Neural cell (in vitro differentiated cells): ENCODE measurements around the gene COMMD4. TPM values are rescaled to one million over a fixed set of nuclear protein-coding genes. Genes with fewer than 3 reads are reported as not detected.

Source experiments
- H2AFZ ChIP-seq: fragments of 200-600, 300-800 bp; sonication (generic), shearing (Covaris generic); 2 replicates; pipeline ENCODE4 v1.6.0; 2014; ENCODE audit warnings: low read depth, mild to moderate bottlenecking, antibody characterized with exemption, low read length, moderate library complexity
- H3F3A ChIP-seq: fragments of 200-600 bp; shearing (Covaris generic); 2 replicates; pipeline ENCODE4 v1.6.1; 2016; ENCODE audit warnings: mild to moderate bottlenecking, moderate library complexity, mixed read lengths, antibody characterized with exemption, low read length; ENCODE audit not compliant: insufficient read depth, poor library complexity, severe bottlenecking
- H3K27ac ChIP-seq: fragments of 200-600, 300-800 bp; sonication (generic), shearing (Covaris generic); 2 replicates; pipeline ENCODE4 v1.5.1; 2014; ENCODE audit warnings: mild to moderate bottlenecking, low read length, moderate library complexity
- H3K27me3 ChIP-seq: fragments of 300-800, 200-600 bp; sonication (generic), shearing (Covaris generic); 2 replicates; pipeline ENCODE4 v1.6.0; 2014; ENCODE audit warnings: mild to moderate bottlenecking, low read depth, low read length, moderate library complexity; ENCODE audit not compliant: insufficient read depth
- H3K36me3 ChIP-seq: fragments of 300-800, 200-600 bp; sonication (generic), shearing (Covaris generic); 2 replicates; pipeline ENCODE4 v1.5.1; 2014; ENCODE audit warnings: mild to moderate bottlenecking, antibody characterized with exemption, low read length, moderate library complexity; ENCODE audit not compliant: insufficient read depth
- H3K4me2 ChIP-seq: fragments of 300-800, 200-600 bp; sonication (generic), shearing (Covaris generic); 2 replicates; pipeline ENCODE4 v1.6.0; 2014; ENCODE audit warnings: mild to moderate bottlenecking, low read length
- H3K4me3 ChIP-seq: fragments of 300-800, 200-600 bp; sonication (generic), shearing (Covaris generic); 2 replicates; pipeline ENCODE4 v1.5.1; 2014; ENCODE audit warnings: mild to moderate bottlenecking, low read length, moderate library complexity
- H3K79me2 ChIP-seq: fragments of 200-600 bp; shearing (Covaris generic); replicated peaks from 2 replicates; pipeline ENCODE4 v1.6.0; 2014; ENCODE audit warnings: mild to moderate bottlenecking, low read length, moderate library complexity; ENCODE audit not compliant: insufficient read depth
- H3K9ac ChIP-seq: fragments of 300-800, 200-600 bp; sonication (generic), shearing (Covaris generic); 2 replicates; pipeline ENCODE4 v1.6.1; 2016; ENCODE audit warnings: mild to moderate bottlenecking, low read length, mixed read lengths
- H3K9me2 ChIP-seq: fragments of 200-600 bp; shearing (Covaris generic); 2 replicates; pipeline ENCODE4 v1.6.1; 2016; ENCODE audit warnings: mild to moderate bottlenecking, low read length, mixed read lengths; ENCODE audit not compliant: insufficient read depth
- H3K9me3 ChIP-seq: fragments of 200-600, 300-800 bp; sonication (generic), shearing (Covaris generic); 2 replicates; pipeline ENCODE4 v1.6.1; 2016; ENCODE audit warnings: mild to moderate bottlenecking, mixed run types, low read length, moderate library complexity, mixed read lengths
- H4K20me1 ChIP-seq: fragments of 200-600 bp; shearing (Covaris generic); 2 replicates; pipeline ENCODE4 v1.6.1; 2016; ENCODE audit warnings: mild to moderate bottlenecking, mixed run types; ENCODE audit not compliant: insufficient read depth
- CTCF ChIP-seq: fragments of 450-650 bp; IDR thresholded peaks from 2 replicates; pipeline ENCODE4 v1.5.1; 2014; ENCODE audit warnings: antibody characterized with exemption, mild to moderate bottlenecking, moderate library complexity; ENCODE audit not compliant: poor library complexity, severe bottlenecking
- EP300 ChIP-seq: fragments of 450-650 bp; conservative IDR thresholded peaks from 2 replicates; pipeline ENCODE4 v1.6.1; 2014; ENCODE audit warnings: antibody characterized with exemption, mild to moderate bottlenecking, moderate library complexity; ENCODE audit not compliant: poor library complexity, severe bottlenecking
- EZH2 ChIP-seq: fragments of 200-600, 300-800 bp; shearing (Covaris generic), sonication (generic); IDR thresholded peaks from 2 replicates; pipeline ENCODE4 v1.6.1; 2014; ENCODE audit warnings: antibody characterized with exemption, low read length, borderline replicate concordance, mild to moderate bottlenecking; ENCODE audit not compliant: insufficient read depth, poor library complexity, severe bottlenecking
- MXI1 ChIP-seq: fragments of 450-650 bp; conservative IDR thresholded peaks from 2 replicates; pipeline ENCODE4 v1.6.1; 2014; ENCODE audit warnings: antibody characterized with exemption, mild to moderate bottlenecking; ENCODE audit not compliant: poor library complexity, severe bottlenecking
- POLR2AphosphoS5 ChIP-seq: IDR thresholded peaks from 2 replicates; pipeline ENCODE4 v1.6.1; 2012
- RAD21 ChIP-seq: fragments of 450-650 bp; conservative IDR thresholded peaks from 2 replicates; pipeline ENCODE4 v1.6.1; 2014; ENCODE audit warnings: antibody characterized with exemption, mild to moderate bottlenecking, moderate library complexity
- REST ChIP-seq: IDR thresholded peaks from 2 replicates; pipeline ENCODE4 v1.6.1; 2012; ENCODE audit warnings: borderline replicate concordance
- SMC3 ChIP-seq: fragments of 450-650 bp; conservative IDR thresholded peaks from 2 replicates; pipeline ENCODE4 v1.6.1; 2014; ENCODE audit warnings: antibody characterized with exemption, mild to moderate bottlenecking, moderate library complexity; ENCODE audit not compliant: poor library complexity
- TAF1 ChIP-seq: IDR thresholded peaks from 2 replicates; pipeline ENCODE4 v1.6.1; 2012; ENCODE audit warnings: low read depth
- polyA plus RNA-seq: library from polyadenylated mRNA; depleted of rRNA; stranded (reverse); fragments of >200 nt; gene quantifications from 2 replicates; pipeline ENCODE4 v1.2.3, GENCODE V29; 2014

The COMMD4 gene
- polyA plus RNA-seq, 1 donor from 2014 or later, result 103 TPM

GRCh38 chr15:75367406-75367912, 31.6 kb downstream of the COMMD4 start:
- Histone ChIP-seq H3K36me3 (no peaks in the 10 kb centered on the region), H3K4me3 (peak overlapping the region; percentile 97), H3K79me2 (no peaks in the 10 kb centered on the region), H3K27ac (no peak overlapping the region), H3F3A (no peaks in the 10 kb centered on the region), H3K9me3 (no peaks in the 10 kb centered on the region), H3K27me3 (no peaks in the 10 kb centered on the region), H3K4me2 (peak overlapping the region; percentile 22), H3K9me2 (no peaks in the 10 kb centered on the region), H4K20me1 (no peaks in the 10 kb centered on the region), H2AFZ (no peak overlapping the region), H3K9ac (peak overlapping the region; percentile 74)
- TF ChIP-seq TAF1, result no peak
- no peak for TF ChIP-seq POLR2AphosphoS5
- TF ChIP-seq CTCF, result no peak
- TF ChIP-seq REST, result no peak
- no peak for TF ChIP-seq EZH2
- no peak for TF ChIP-seq MXI1
- no peak for TF ChIP-seq EP300
- no peak for TF ChIP-seq RAD21

GRCh38 chr15:75367913-75368688, 32.2 kb downstream of the COMMD4 start, which contains the start of gene MAN2C1:
Gene MAN2C1 (minus strand): TSS chr15:75368607. CDS start chr15:75368583, 24 bp downstream.
- peak within 1 kb of the TSS; percentile 91 for H2AFZ ChIP-seq

More at GRCh38 chr15:75367913-75368688, 32.2 kb downstream of the COMMD4 start, which contains the start of gene MAN2C1:
- peak within 1 kb of the TSS; percentile 74 for H3K9ac ChIP-seq
- H3K4me2 ChIP-seq, result peak within 1 kb of the TSS; percentile 82
- no peaks in the 10 kb centered on the region for H3K9me3 ChIP-seq
- no peaks in the 10 kb centered on the region for H3K79me2 ChIP-seq
- H3K36me3 ChIP-seq, result no peaks in the 10 kb centered on the region
- peak within 1 kb of the TSS; percentile 97 for H3K4me3 ChIP-seq
- no peaks in the 10 kb centered on the region for H4K20me1 ChIP-seq
- TF ChIP-seq MXI1, result peak; percentile 85
- peak; percentile 59 for TF ChIP-seq POLR2AphosphoS5
- TF ChIP-seq SMC3, result peak; percentile 90
- TF ChIP-seq EP300, result no peak
- no peak for TF ChIP-seq EZH2
- peak; percentile 24 for TF ChIP-seq REST
- peak; percentile 88 for TF ChIP-seq CTCF
- TF ChIP-seq TAF1, result peak; percentile 72
- peak; percentile 74 for TF ChIP-seq RAD21
- peak within 1 kb of the TSS; percentile 58 for H3K27ac ChIP-seq
- no peaks in the 10 kb centered on the region for H3K27me3 ChIP-seq
- H3F3A ChIP-seq, result no peaks in the 10 kb centered on the region
- no peaks in the 10 kb centered on the region for H3K9me2 ChIP-seq
